ENCODE results near the gene SNAP25. TPM values are rescaled to one million over a fixed set of nuclear protein-coding genes. Genes with fewer than 3 reads are reported as not detected.

SNAP25 gene
- total RNA-seq, 2 donors from 2014 or later = 0.11 TPM; not detected in 1

DNA sequence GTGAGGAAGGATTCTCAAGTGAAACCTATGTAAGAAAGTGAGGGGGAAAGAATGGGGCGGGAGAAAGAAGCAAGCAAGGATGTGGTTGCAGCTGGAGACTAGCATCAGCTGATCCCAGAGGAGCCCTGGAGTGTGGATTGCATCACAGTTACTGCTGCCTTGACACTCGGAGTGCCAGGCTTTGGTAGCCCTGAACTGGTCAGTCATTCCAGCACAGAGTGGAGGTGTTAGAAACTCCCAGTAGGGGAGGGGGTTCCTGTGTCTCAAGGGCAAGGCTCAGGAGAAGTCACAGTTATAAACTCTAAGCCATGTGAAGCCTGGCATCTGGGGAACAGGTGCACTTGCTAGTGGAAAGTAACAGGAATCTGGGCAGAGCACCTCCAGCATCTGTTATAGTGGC, 23.5 kb downstream of the SNAP25 start:
- no peaks in the 10 kb centered on the region for H3K36me3 Mint-ChIP-seq (ENCODE audit: low read depth)
- H3K4me1 Mint-ChIP-seq = peaks cover 14% of the 10 kb centered on the region
- TF ChIP-seq CTCF (conservative IDR thresholded peaks at IDR 0.05) = no peak
- Histone ChIP-seq H3K9ac (ENCODE audit: extremely low read depth, low read length, poor library complexity, severe bottlenecking) (no peak overlapping the region), H3K27ac (ENCODE audit: low read depth, low read length) (no peak overlapping the region), H3K27me3 (ENCODE audit: control insufficient read depth, insufficient read depth, low read length, poor library complexity, severe bottlenecking) (no peaks in the 10 kb centered on the region), H3K9me3 (ENCODE audit: control insufficient read depth, low read length) (no peaks in the 10 kb centered on the region), H3K36me3 (ENCODE audit: control insufficient read depth, insufficient read depth, low read length) (no peaks in the 10 kb centered on the region), H3K4me3 (ENCODE audit: low read length) (no peak overlapping the region), H3K4me1 (ENCODE audit: control insufficient read depth, insufficient read depth, low read length) (peaks cover 7% of the 10 kb centered on the region)
- 87% methylated on average over 2 of the region's 2 CpGs; no CpG with 5 or more reads in 1 of the 2 experiments for WGBS, 2 experiments (ENCODE audit: insufficient coverage in 1 of 2, insufficient read length in 1 of 2)
- DNase-seq = no peak
- peaks cover 2% of the 10 kb centered on the region for H3K27me3 Mint-ChIP-seq (ENCODE audit: insufficient read depth)
- no peak overlapping the region for H3K4me3 Mint-ChIP-seq
- no peak overlapping the region for H3K27ac Mint-ChIP-seq
- no peaks in the 10 kb centered on the region for H3K9me3 Mint-ChIP-seq

DNA sequence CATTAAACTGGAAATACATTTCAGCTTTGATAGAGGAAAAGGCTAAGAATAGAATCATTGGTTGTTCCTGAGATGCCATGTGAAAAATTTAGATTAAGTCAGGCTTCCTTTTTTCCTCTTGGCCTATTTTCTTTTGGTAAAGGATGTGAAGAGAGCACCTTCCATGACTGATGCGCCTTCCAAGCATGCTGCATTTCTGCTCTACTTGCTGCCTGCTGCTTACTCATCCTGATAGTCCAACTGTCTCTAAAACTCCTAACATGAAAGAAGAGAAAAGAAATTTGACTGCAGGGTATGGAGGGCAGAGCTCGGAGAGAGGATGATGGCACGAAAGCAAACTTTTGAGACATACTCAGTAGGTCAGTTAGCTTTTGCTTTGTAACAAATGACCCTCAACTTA, 28.8 kb downstream of the SNAP25 start:
- DNase-seq = no peak
- Histone ChIP-seq H3K27ac (ENCODE audit: low read depth, low read length) (no peak overlapping the region), H3K9me3 (ENCODE audit: control insufficient read depth, low read length) (no peaks in the 10 kb centered on the region), H3K27me3 (ENCODE audit: control insufficient read depth, insufficient read depth, low read length, poor library complexity, severe bottlenecking) (no peaks in the 10 kb centered on the region), H3K36me3 (ENCODE audit: control insufficient read depth, insufficient read depth, low read length) (no peaks in the 10 kb centered on the region), H3K4me3 (ENCODE audit: low read length) (no peak overlapping the region), H3K9ac (ENCODE audit: extremely low read depth, low read length, poor library complexity, severe bottlenecking) (no peak overlapping the region), H3K4me1 (ENCODE audit: control insufficient read depth, insufficient read depth, low read length) (peaks cover 9% of the 10 kb centered on the region)
- 89 to 90% methylated on average over 2 to 3 of the region's 3 CpGs for whole genome bisulfite sequencing, 2 experiments (ENCODE audit: insufficient coverage in 1 of 2, insufficient read length in 1 of 2)
- H3K27ac Mint-ChIP-seq = no peak overlapping the region
- H3K36me3 Mint-ChIP-seq (ENCODE audit: low read depth) = no peaks in the 10 kb centered on the region
- TF ChIP-seq CTCF (conservative IDR thresholded peaks at IDR 0.05) = no peak
- H3K27me3 Mint-ChIP-seq (ENCODE audit: insufficient read depth) = peaks cover 2% of the 10 kb centered on the region
- peaks cover 17% of the 10 kb centered on the region for H3K4me1 Mint-ChIP-seq
- H3K9me3 Mint-ChIP-seq = no peaks in the 10 kb centered on the region
- no peak overlapping the region for H3K4me3 Mint-ChIP-seq

GRCh38 chr20:10249048-10249770, 30.6 kb downstream of the SNAP25 start:
- Mint-ChIP-seq H3K4me3 (no peak overlapping the region), H3K36me3 (ENCODE audit: low read depth) (no peaks in the 10 kb centered on the region), H3K9me3 (no peaks in the 10 kb centered on the region), H3K27me3 (ENCODE audit: insufficient read depth) (peaks cover 2% of the 10 kb centered on the region), H3K4me1 (peaks cover 17% of the 10 kb centered on the region), H3K27ac (no peak overlapping the region)
- DNase-seq = peak; percentile 71
- H3K36me3 ChIP-seq (ENCODE audit: control insufficient read depth, insufficient read depth, low read length) = no peaks in the 10 kb centered on the region
- H3K9ac ChIP-seq (ENCODE audit: extremely low read depth, low read length, poor library complexity, severe bottlenecking) = no peak overlapping the region
- no peak for TF ChIP-seq CTCF (conservative IDR thresholded peaks at IDR 0.05)
- H3K27me3 ChIP-seq (ENCODE audit: control insufficient read depth, insufficient read depth, low read length, poor library complexity, severe bottlenecking) = no peaks in the 10 kb centered on the region
- no peak overlapping the region for H3K27ac ChIP-seq (ENCODE audit: low read depth, low read length)
- 56 to 87% methylated on average over 4 to 6 of the region's 6 CpGs for WGBS, 2 experiments (ENCODE audit: insufficient coverage in 1 of 2, insufficient read length in 1 of 2)
- H3K4me1 ChIP-seq (ENCODE audit: control insufficient read depth, insufficient read depth, low read length) = peaks cover 9% of the 10 kb centered on the region
- no peaks in the 10 kb centered on the region for H3K9me3 ChIP-seq (ENCODE audit: control insufficient read depth, low read length)
- no peak overlapping the region for H3K4me3 ChIP-seq (ENCODE audit: low read length)

All from endodermal cell (in vitro differentiated cells).